Measurements from ENCODE around the gene DYNC1I2. TPM values are rescaled to one million over a fixed set of nuclear protein-coding genes. Genes with fewer than 3 reads are reported as not detected.
"Not testable (repeated sequence)": the region's sequence is repeated elsewhere in the genome, so short reads cannot be mapped to it uniquely, and the experiment has no call there.

Gene DYNC1I2
- total RNA-seq, 1 donor from 2014 or later: 115 TPM

GRCh38 chr2:171712051-171712450 lies 24.8 kb downstream of the DYNC1I2 start:
- DNase-seq (ENCODE audit: low read depth in 2 of 2): peak; percentile 74 to 85

- no peak for DNase-seq (ENCODE audit: low read depth in 2 of 2)
Measured at GRCh38 chr2:171718720-171719119, 31.5 kb downstream of the DYNC1I2 start.

- DNase-seq (ENCODE audit: low read depth in 2 of 2): no peak
Measured at GRCh38 chr2:171719660-171720059, 32.4 kb downstream of the DYNC1I2 start.

- DNase-seq (ENCODE audit: low read depth in 2 of 2): peak; percentile 2 to 18
Measured at GRCh38 chr2:171723716-171724683, 36.7 kb downstream of the DYNC1I2 start.

GRCh38 chr2:171726847-171727450 lies 39.7 kb downstream of the DYNC1I2 start:
- DNase-seq (ENCODE audit: low read depth in 2 of 2): no peak

GRCh38 chr2:171728989-171729951 lies 42.0 kb downstream of the DYNC1I2 start:
- no peak for DNase-seq (ENCODE audit: low read depth in 2 of 2)

GRCh38 chr2:171729952-171730317 lies 42.7 kb downstream of the DYNC1I2 start:
- no peak for DNase-seq (ENCODE audit: low read depth in 2 of 2)

- no peak for DNase-seq (ENCODE audit: low read depth in 2 of 2)
Measured at GRCh38 chr2:171735991-171736710, 48.9 kb downstream of the DYNC1I2 start.

GRCh38 chr2:171741189-171741588 lies 53.9 kb downstream of the DYNC1I2 start:
- no peak for DNase-seq (ENCODE audit: low read depth in 2 of 2)

GRCh38 chr2:171742760-171743159 lies 55.5 kb downstream of the DYNC1I2 start:
- no peak for DNase-seq (ENCODE audit: low read depth in 2 of 2)

- DNase-seq (ENCODE audit: low read depth in 2 of 2): no peak
Measured at GRCh38 chr2:171745141-171745540, 57.9 kb downstream of the DYNC1I2 start.

GRCh38 chr2:171745806-171746205 lies 58.5 kb downstream of the DYNC1I2 start:
- DNase-seq (ENCODE audit: low read depth in 2 of 2): no peak

- DNase-seq (ENCODE audit: low read depth in 2 of 2): no peak
Measured at GRCh38 chr2:171747371-171747770, 60.1 kb downstream of the DYNC1I2 start.

- DNase-seq (ENCODE audit: low read depth in 2 of 2): no peak
Measured at GRCh38 chr2:171754254-171754939, 67.1 kb downstream of the DYNC1I2 start.

GRCh38 chr2:171758762-171759161 lies 71.5 kb downstream of the DYNC1I2 start:
- DNase-seq (ENCODE audit: low read depth in 2 of 2): not testable (repeated sequence)

GRCh38 chr2:171761176-171761575 lies 73.9 kb downstream of the DYNC1I2 start:
- not testable (repeated sequence) for DNase-seq (ENCODE audit: low read depth in 2 of 2)

- peak; percentile 16 to 48 for DNase-seq (ENCODE audit: low read depth in 2 of 2)
Measured at GRCh38 chr2:171762879-171763573, 75.8 kb downstream of the DYNC1I2 start.

GRCh38 chr2:171763602-171764001 lies 76.3 kb downstream of the DYNC1I2 start:
- DNase-seq (ENCODE audit: low read depth in 2 of 2): peak; percentile 14 to 55

- DNase-seq (ENCODE audit: low read depth in 2 of 2): no peak
Measured at GRCh38 chr2:171771463-171771862, 84.2 kb downstream of the DYNC1I2 start.

- DNase-seq (ENCODE audit: low read depth in 2 of 2): no peak
Measured at GRCh38 chr2:171772373-171772772, 85.1 kb downstream of the DYNC1I2 start.

Data from lung microvascular endothelial cell (primary cell).